Tongue (tissue), 2 donors: Measurements from ENCODE around the gene IER2. TPM values are rescaled to one million over a fixed set of nuclear protein-coding genes. Genes with fewer than 3 reads are reported as not detected.
"Not testable (repeated sequence)": the region's sequence is repeated elsewhere in the genome, so short reads cannot be mapped to it uniquely, and the experiment has no call there.

Experiments
- DNase-seq: peaks from one replicate; pipeline ENCODE4 v3.0.0-alpha.2; 2015
- total RNA-seq: library from RNA; depleted of rRNA; stranded (reverse); fragments of >200 nt; gene quantifications from one replicate; pipeline ENCODE4 v1.2.3, GENCODE V29; 2014

Gene IER2
- total RNA-seq, 1 donor from 2014 or later = 29.8 TPM

DNA sequence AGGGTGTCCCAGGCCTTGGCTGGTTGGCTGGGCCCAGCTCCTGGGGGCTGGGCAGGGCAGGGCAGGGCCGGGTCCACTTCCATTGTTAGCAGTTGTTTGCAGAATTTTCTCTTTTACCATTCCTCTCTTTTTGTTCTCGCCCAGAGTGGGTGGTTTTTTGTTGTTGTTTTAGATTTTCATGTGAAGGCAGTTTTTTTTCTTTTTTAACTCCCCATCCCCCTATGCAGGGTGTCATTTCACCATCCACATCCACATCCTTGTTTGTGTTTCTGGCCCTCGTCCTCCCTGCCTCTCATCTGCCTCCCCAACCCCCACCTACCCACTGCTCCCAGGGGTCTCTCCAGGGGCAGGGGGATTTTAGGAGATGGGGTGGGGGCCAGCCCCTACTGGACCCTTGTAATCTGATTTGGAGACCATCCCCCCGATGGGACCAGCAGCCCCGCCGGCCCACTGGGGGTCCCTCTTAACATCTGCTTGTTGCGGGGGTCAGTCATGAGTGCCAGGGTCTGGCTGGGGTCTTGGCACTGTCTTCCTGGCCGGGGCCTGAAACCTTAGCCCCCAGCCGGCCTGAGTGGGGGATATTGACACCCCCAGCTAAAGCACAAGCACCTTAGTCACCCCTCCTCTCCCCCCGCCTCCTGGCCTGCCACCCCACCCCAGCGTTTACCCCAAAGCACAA is 10.4 kb upstream of the IER2 start:
- DNase-seq = no peak

DNA sequence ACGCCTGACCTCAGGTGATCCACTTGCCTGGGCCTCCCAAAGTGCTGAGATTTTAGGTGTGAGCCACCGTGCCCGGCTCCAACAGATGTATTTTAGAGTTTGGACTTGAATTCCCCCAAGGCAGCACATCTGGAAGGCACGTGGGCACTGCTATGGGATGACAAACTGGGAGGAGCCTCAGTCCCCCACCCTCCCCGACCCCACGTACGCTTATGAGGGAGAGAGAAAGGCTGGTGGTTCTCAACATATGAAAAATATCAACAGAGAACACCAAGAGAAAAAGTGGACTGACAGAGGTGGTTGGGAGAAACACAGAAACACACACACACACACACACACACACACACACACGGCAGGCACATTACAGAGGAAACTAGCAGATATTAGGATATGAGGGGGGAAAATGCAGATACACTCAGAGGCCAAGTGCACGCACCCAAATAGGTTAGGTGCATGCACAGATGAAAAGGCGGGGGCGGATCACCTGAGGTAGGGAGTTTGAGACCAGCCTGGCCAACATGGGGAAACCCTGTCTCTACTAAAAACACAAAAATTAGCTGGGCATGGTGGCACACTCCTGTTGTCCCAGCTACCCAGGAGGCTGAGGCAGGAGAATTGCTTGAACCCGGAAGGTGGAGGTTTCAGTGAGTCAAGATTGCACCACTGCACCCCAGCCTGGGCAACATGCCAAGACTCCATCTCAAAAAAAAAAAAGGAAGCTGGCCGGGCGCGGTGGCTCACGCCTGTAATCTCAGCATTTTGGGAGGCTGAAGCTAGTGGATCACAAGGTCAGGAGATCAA is 3.2 kb upstream of the IER2 start:
- DNase-seq = no peak

DNA sequence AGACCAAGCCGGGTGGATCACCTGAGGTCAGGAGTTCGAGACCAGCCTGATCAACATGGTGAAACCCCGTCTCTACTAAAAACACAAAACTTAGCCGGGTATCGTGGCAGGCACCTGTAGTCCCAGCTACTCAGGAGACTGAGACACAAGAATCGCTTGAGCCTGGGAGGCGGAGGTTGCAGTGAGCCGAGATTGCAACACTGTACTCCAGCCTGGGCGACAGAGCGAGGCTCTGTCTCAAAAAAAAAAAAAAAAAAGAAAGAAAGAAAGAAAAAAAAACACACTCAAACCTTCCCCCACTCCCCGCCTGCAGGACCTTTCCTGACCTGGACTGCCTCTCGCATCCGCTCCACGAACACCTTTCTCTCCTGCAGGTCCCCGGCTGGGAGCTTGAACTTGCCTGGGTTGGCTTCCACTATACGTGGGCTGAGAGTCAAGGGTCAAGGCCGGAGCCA is 1.0 kb upstream of the IER2 start:
- not testable (repeated sequence) for DNase-seq

DNA sequence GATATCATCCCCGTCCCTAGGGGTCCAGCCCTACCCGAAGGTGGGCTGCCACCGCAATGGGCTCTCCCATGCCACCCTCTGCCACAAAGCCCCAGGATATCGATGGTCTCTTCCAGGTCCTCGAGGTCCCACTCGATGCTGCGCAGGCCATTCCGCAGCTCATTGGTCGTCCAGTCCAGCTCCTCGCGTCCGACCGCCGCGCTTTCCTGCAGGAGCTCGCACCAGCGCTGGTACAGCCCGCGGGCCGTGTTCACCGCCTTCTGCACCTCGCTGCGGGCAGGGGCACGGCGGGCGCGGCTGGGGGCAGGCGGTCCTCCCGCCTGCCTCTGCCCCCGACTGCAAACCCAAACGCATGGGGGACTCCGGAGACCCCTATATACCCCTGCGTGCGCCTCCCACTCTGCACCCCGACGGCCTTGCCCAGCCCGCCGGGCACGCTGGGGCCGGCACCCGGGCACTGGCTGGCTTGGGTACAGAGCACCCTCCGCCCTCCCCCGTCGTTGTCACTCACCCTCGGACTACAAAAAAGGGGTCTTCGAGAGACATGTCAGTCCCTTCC is 504 bp upstream of the IER2 start:
- peak; percentile 57 for DNase-seq

DNA sequence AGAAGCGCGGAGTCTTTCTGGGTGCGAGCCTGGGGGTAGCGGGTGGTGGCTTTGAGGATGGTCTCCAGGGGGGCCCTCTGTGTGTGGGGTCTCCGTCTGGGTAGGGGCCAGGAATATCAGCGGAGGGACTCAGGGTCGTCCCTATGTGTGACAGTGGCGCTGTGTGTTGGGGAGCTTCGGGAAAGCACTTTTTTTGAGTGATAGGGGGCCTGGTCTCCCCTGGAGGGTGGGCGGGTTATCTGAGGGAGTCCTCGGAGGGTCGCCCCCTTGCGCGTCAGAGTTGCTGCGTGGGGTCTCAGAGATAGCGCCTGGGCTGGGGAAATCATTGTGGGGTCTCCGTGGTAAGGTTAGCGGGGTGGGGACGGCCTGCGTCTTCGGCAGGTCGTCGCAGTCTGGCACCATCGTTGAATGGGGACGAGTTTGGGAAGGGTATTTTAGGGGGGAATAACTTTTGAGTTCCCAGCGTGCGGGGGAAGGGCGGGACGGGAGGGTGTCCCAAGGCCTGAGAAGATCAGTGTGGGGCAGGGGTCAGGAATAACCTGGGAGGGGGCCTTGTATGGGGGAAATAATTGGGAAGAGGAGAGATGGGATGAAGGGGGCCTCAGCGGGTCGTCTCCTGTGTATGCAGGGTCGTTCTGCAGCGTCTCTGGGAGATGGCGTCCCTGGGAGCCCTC is 857 bp downstream of the IER2 start:
- peak; percentile 42 for DNase-seq

DNA sequence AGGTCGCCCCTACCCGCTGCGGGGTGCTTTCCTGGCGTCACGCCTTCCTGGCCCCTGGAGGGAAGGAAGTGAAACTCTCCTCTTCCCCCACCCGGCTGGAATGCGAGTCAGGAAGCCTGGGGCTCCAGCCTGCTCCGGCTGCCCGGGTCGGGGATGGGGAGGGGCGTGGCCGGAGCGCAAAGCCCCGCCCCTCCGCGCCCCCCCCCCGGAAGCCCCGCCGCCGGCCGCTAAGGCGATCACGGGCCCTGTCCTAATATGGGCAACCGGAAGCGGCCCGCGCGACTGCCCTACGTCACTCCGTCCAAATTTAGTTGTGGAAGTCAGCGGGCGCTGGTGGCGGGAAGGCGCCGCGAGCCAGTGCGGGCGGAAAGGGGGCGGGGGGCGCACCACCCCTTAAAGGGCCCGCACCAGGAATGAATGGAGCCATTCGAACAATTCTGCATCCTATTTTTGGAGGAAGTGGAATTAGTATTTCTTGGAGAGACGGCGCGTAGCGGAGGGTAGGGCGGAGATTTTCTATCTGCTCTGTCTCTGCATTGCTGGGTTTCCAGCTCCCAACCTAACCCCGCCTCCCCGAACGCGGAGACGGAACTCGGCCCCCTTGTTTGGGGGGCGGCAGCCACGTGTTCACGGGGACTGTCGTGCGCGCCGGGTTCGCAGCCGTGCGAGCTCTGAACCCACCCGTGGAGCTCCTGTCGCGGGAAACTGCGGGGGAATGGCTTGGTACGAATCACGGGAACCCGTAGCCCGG is 1.6 kb downstream of the IER2 start:
- peak; percentile 99 for DNase-seq

DNA sequence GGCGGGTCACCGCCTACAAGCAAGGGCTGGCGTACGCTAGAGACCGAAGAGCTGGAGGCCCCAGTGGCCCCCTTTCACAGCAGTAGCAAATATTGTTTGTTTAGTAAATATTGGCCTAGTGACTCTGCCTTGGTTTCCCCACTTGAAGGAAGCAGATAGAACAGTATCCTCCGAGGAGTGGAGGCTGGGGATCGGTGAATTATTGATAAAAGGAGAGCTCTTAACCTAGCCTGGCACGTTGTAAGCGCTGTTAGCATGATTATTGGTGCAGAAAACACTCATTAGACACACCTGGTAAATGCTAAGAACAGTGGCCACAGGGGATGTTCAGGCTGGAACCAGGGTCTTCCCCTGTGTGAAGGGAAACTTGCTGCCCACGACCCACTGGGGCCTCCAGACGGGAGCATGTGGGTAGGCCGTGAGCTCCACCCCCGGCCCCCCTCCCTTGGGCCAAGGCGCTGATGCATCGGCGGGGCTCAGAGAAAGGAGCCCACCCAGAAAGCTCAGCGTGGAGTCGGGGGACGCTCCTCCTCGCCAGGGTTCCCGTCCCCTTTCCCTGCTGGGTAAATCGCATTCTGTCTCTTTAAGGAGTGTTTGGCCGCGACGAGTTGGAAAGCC is 2.3 kb downstream of the IER2 start:
- DNase-seq = no peak

DNA sequence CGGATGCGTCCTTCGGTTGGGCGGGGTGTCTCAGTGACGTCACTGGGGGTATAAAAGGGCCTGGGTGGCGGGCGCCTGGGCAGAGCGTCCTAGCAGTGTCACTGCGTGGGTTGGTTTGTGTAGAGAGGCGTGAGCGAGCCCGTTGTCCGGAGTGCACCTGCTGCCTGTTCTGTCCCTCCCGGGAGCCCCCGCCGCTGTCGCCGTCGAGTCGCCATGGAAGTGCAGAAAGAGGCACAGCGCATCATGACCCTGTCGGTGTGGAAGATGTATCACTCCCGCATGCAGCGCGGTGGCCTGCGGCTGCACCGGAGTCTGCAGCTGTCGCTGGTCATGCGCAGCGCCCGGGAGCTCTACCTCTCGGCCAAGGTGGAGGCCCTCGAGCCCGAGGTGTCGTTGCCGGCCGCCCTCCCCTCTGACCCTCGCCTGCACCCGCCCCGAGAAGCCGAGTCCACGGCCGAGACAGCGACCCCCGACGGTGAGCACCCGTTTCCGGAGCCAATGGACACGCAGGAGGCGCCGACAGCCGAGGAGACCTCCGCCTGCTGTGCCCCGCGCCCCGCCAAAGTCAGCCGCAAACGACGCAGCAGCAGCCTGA is 2.9 kb downstream of the IER2 start:
- DNase-seq = peak; percentile 99

DNA sequence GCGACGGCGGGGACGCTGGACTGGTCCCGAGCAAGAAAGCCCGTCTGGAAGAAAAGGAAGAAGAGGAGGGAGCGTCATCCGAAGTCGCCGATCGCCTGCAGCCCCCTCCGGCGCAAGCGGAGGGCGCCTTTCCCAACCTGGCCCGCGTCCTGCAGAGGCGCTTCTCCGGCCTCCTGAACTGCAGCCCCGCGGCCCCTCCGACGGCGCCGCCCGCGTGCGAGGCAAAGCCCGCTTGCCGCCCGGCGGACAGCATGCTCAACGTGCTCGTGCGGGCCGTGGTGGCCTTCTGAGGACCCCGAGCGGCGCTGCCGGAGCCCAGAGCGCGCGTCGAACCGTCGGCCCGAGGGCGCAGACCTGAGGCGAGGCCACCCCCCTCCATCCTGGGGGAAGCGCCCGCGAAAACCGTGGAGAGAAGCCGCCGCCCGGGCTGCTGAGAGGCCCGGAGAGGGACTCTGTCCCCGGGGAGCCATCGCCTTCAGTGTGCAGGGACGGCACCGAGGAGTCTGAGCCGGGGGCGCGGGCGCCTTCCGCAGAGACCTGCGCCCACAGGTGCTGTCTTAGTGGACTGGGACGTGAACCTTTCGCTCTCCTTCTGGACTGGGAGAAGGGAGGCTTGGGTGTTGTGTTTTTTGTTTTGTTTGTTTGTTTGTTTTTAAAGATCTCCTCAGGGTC is 3.5 kb downstream of the IER2 start:
- DNase-seq = peak; percentile 70

DNA sequence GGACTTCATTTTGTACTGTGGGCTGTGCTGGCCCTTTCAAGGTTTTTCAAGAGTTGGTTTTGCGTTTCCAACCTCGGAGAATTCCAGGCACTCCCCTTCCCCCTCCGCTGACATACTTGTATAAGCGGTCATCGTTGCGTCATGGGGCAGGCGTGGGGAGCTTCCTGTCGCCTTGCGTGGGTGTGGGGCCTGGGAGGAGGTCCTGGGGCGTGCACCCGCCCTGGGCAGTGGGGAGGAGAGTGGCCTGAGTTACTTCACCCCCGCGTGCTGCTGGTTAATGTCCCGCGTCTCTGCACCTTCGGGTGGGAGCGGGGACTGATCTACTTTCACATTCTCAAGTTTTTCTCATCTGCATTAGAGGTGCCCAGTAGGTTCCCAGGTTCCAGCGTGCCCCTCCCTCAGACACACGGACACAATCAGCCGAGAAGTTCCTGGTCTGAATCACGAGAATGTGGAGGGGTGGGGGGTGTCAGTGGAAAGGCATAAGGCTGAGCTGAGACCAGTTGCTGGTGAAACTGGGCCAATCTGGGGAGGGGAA is 4.1 kb downstream of the IER2 start:
- DNase-seq = peak; percentile 91

DNA sequence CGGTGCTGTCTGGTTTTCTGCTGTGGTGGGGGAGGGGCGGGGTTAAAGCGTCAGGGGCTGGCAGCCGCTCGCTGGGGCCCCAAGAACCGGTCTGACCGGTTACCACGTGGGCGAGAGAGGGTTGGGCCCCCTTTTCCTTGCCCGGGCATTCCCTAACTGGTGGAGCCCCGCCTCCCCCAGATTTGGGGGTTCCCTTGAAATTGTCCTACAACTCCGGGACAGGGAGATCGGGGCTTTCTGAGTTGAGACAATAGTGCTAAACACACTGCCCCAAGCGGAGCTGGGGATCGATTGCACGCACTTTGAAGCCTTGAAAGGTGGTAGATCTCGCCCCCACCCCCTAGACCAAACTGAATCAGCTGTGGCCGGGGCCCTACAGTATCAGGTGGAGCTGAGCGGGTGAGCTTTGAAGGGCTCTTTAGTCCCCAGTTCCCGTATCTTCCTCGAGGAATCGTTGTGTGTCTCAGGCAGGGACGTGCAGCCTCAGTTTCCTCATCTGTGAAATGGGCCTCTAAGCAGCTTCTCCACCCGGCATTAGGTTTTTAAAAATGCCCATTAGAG is 4.8 kb downstream of the IER2 start:
- DNase-seq = peak; percentile 85

DNA sequence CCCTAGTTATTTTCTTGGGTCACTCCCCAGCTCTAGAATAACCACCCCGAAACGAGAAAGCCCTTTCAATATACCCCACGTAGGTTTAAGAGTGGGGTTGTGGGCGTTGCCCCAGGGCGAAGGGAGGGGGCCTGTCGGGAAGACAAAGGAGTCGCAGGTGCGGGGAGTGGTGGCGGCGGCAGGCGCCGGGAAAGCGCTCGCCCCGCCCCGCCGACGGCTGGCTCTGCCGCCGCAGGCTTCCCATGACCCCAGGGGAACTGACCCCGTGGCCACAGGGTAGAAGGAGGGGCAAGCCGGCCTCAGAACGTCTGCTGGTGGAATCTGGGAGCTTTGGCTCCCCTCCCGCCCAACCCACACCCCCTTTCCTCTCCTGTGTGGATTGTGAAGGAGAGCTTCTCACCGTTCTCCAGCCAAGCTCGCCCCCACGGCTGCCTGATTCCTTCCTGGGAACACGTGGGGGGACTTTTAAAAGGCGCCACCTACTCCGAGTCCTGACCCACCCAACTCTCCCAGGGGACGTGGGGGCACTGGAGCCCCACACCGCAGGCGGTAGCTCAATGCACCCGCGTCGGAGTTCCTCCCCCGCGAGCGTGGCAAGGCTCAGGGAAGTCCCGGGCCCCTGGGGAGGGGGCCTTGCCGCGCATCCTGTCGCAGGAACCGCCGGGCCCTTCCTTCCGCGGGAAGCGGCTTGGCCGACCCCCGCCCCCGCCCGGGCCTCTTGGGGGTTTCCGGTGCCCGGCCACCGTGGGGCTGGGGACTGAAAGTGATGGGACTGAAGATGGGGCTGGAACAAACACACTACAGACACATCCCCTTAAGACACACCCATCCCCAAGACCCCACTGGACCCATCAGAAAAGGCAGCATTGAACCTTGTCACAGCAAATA is 5.5 kb downstream of the IER2 start:
- peak; percentile 78 for DNase-seq

DNA sequence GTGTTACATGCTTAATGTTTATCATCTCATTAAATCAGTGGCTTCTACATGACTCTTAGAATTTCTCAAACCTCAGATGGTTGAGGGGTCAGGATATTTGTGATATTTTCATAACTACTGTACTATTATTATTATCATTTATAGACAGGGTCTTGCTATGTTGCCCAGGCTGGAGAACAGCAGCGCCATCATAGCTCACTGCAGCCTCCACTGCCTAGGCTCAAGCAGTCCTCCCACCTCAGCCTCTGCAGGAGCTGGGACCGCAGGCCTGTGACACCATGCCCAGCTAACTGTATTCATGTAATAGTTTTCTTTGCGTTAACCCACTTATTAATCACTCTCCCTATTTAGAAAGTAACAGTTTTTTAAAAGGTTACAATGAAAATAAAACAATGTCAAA is 9.5 kb downstream of the IER2 start:
- DNase-seq = no peak

DNA sequence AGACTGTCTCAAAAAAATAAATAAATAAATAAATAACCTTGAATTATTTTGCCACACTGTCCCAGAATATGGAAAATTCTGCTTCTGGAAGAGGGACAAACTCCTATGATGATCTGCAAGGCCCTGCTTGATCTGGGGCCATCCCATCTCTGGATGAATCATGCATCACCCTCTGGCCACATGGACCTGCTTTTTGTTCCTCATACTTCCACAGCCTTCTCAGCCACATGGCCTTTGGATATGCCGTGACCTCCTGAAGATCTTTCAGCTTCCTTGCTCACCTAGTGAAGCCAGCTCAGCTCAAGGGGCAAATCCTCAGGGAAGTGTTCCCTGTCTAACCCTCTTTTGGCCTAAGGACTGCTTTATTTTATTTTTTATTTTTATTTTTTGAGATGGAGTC is 10.3 kb downstream of the IER2 start:
- DNase-seq = no peak

DNA sequence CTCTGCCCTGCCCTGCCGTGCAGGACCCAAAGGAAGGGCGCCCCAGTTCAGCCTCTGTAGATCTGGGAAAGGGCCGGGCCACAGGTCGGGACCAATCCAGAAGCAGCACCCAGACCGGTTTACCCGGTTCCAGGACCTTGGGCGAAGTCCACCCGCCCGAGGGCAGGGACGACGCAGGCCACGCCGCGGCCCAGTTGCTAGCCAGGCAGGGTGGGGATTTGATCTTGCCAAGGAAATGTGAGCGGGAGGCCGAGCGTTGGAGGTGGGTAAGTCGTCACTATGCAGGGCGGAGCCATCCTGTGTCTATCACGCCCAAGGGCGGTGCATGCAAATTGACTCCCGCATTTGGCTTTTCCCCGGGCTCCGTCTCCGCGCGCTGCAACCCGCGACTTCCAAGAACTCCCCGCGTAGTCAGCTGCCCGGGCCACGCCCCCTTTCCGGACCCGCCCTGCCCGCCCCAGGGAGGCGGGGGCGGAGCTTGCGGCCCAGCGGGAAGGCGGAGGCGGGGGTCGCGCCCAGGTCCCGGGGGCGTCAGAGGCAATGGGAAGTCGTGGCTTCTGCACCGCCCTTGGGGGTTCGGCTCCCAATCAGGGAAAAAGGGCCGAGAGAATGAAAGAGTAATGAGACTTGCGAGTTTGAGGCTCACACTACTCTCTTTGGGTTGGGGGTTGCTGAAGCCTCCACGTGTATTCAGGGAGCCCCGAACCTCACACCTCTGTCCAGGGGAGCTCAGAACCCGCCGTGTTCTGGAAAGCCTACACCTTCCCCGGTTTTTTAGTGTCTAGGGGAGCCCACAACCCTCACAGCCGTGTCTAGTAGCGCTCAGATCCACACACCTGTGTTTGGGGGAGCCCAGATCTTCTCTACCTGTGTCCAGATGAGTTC is 12.8 kb downstream of the IER2 start:
- peak; percentile 98 for DNase-seq

DNA sequence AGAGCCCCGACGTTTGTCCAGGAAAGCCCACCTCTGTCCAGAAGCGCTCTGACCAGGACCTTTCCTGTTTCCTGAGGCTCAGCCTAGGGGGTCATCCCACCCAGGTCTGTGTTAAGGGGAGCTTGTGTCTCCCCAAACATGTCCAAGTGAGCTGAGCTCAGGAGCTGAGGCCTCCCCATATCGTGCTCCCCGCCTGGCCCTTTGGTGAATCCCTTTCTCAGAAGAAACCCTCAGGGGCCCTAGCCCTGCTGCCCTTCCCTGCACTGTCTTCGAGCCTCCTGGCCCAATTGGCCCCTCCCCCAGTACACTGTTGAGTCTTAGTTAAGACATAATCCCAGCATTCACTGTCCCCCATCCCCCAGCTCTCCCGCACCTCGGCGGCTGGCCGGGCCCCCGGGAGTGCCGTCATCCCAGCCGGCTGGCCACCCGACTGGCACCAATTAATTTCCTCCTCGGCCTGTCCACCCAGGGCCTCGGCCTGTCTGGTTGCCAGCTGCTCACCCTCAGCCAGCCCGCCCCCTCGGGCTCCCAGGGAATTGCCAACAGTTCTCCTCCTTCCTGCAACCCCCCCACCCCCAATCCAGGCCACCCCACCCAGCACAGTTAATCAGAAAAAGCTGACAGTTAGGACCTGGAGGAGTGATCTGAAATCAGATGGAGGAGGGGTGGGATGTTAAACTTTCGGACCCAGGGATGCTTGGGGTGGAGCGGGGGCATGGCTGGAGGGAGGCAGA is 13.6 kb downstream of the IER2 start:
- DNase-seq = peak; percentile 82
